Skin of body (tissue), 2 donors: Measurements from ENCODE around the gene CORO2B. TPM values are rescaled to one million over a fixed set of nuclear protein-coding genes. Genes with fewer than 3 reads are reported as not detected.
A peak's percentile ranks its signal among the peaks of the same experiment; 100 is the strongest.

Experiments used
- DNase-seq: peaks from one replicate; lab custom pipeline; 2025; lab: John Stamatoyannopoulos, UW
- total RNA-seq: library from RNA; depleted of rRNA; stranded (reverse); fragments of >200 nt; gene quantifications from one replicate; pipeline ENCODE4 v1.2.3, GENCODE V29; 2014

The CORO2B gene
- total RNA-seq, 1 donor from 2014 or later, result 2.4 TPM

DNA sequence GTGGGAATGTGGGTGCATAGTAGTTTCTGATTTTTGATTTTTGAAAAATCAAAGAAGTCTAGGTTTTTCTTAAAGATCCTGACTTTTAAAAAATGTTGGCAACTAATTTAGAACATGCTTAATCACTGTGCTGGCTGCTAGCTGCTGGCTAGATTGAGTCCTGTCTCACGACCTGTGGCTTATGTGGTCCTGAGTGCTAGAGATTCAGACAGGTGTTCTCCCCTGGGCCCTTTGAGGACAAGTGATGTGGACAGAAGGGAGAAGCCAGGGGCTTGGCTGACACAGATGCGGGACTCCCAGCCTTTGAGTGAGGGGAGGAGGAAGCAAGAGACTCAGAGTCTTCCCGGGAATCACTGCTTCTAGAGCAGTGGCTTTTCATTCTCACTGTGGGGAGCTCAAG lies 47.5 kb downstream of the CORO2B start:
- DNase-seq, result no peak

DNA sequence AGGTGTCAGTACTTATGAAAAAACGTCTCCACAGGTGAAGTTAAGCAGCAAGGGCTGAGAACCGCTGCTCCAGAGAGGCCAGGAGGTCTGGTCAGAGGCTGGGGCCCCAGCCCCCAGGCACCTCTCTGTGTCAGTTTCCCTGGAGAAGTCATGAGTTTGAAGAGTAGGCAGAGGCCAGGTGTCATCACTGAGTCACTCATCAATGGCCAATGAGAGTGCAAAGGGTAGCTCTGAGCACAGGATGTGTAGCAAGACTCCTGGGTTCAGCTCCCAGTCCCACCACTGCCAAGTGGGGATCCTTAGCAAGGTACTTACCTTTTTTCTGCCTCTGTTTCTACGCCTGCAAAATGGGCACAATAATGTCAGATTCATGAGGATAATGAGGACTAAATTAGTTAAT lies 47.9 kb downstream of the CORO2B start:
- no peak for DNase-seq

DNA sequence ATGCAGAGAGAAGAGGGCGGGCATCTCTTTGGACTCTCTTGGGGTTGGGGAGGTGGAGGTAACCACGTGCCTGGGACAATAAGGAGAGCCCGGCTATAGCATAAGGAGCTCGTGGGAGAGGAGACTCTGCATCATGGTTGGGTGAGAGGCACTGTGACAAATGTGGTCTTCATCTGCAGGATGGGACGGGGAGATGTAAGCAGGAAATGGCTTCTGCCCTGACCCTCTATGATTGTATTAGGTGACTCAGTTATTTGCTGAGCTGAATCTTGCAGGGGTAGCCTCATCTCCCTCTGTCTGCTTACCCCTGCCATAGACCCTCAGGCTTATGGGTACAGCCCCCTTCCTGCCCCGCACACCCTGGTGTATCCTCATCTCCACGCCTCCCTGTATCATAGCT lies 48.7 kb downstream of the CORO2B start:
- no peak for DNase-seq

DNA sequence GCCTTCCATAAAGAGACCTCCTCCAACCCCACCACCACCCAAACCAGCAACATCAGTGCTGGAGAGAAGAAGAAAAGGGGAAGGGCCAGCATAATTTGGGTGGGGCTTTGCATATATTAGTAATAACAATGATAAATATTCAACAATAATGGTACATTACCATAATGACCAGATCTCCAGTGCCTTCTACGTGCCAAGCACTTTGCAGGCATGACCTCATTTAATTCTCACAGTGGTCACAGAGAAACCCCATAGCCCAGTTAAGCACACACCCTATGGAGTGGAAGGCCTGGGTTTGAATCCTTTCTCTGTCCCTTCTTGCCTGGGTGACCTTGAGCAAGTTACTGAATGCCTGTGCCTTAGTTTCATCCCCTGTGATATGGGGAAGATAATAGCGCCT lies 49.2 kb downstream of the CORO2B start:
- DNase-seq, result no peak

DNA sequence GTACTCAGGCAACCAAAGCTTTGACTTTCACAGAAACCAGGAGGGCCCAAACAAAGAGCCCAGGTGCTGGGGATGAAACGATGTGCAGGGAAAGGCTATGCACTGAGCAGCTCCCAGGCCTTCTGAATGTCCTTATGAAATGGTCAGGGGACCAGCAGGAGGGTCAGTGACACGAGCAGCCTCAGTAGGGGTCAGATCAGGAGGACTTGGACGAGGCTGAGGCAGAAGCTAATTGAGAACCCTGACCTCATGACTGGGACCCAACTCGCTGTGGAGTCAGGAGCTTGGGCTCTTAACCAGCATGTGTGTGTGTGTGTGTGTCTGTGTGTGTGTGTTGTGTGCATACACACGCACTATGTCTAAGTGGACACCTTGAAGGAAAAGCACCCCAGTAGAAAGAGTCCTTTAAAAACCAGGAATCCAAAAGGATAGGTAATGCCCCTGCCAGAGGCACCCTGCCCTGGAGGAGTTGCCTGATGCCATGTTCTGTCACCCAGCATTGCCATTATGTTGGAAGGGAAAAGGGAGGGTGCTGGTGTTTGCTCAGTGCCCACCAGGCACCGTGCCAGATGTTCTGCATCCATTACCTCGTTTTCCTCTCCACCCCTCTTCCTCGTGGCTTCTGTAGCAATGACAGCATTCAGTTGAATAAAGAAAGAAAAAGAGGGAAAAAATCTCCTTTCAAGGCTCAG lies 50.9 kb downstream of the CORO2B start:
- DNase-seq, result no peak

DNA sequence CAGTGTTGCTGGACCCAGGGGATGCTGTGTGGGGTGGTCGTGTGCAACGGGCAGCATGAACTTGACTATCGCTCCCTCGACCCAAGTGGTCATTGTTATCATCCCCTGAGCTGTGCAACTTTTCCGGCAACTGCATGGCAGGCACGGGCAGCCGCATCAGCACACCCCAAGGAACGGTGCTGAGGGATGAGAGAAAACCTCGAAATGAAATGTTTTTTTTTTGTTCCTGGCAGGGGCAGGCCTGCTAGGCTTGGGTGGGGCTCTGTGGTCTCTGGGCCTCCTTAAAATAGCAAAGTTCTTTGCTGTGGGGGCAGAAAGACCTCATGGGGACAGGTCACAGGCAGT lies 51.4 kb downstream of the CORO2B start:
- DNase-seq, result no peak

DNA sequence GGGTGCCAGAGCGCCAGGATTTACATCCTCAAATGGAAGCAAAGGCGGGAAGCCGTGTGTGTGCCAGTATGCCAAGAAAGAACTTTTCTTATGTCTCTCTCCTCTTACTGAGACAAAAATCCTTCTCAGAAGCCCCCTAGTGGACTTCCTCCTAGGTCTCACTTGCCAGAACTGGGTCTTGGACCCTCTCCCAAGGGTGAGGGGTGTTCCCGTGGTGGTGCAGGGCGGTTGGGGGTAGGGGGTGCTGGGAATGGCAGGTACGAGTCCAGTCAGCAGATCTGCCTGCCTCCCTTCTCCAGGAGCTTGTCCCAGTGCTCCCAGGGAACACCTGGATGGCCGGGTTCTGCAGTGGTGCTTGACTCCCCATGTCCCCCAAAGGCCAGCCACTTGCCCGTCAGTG lies 52.0 kb downstream of the CORO2B start:
- DNase-seq, result no peak

DNA sequence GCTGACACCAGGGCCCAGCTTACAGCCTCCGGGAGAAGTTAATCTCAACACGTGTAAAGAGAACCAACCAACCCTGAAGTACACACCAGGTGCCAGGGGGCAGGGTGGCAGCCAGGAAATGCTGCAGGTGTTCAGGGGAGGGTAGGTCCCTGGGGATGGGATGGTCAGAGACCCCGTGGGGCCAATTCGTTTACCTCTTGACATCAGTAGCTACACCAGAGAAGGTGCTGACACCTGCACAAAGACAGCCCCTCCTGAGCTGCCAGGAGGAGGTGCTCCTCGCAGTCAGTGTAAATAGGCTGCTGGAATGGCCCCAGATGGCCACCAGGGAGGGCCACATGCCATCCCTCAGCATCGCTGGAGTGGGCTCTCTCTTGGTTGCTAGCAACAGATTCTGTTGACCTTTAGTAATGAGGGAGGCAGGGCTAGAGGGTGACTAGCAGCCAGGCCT lies 52.8 kb downstream of the CORO2B start:
- DNase-seq, result no peak

DNA sequence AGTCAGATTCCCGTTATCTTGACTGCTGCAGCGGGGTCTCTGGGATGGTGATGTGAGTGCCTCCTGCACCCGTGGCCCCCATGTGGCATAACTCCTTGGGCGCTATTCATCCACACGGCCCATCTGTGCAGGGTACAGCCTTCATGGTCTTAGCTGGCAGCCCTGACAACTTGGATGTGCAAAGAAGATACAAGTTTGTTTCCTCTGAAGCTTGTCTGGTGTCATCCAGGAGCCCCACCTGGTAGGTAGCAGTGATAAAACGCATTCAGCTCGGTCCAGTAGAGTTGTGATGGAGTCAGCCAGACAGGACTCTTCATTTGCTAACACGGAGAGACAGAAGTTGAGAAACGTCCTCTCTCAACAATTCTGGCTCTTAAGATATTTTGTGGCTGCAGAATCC lies 53.3 kb downstream of the CORO2B start:
- DNase-seq, result no peak

DNA sequence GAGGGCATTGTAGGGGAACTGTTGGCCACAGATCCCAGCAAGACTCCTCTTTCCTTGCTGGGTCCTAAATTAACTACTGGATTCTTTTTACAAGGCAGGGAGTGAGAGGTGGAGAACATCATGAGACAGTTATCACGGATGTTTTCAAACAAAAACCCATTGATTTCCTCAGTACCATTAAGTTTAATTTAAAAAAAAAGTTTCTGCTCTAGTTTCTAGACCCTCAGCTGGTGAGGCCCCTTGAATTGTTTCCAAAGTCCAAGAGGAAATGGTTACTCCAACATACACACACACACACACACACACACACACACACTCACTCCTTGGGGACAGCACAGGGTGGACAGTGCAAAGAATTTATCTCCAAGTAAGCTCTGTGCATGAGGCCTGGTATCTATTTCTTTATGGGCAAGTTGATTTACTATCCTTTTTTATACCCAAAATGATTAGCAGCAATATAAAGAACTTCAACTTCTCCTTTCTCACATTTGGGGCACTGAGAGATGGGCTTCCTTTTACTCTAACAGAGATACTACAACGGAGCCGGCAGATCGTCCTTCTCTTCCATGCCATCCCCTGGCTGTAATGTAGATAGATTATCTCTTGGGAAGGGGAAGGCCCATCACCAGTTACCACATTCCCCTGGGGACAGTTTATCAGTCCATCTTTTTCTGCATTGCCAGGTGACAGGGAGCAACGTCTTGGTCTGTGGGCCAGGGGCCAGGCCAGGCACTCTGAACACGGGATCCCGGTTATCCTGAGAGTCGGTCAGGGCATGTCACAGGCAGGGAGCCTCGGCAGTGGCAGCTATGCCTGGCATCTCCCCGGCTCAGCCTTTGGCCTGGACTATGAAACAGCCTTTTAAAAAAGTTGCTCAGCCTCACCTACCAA lies 54.7 kb downstream of the CORO2B start:
- no peak for DNase-seq

DNA sequence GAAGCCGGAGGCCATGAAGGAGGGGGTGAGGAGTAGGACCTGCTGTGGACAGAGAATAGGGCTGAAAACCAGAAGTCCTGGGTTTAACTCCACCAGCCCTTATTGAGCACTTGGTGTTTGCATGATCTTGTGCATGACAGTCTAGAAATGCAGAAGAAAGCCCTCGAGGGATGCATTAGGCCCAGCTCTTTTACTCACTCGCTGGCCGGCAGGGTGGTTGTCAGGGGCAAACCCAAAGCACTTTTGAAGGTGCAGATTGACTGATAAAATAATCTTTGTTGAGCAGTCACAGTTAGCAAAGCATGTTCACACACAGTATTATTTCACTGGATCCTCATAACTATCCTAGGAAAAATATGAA lies 55.3 kb downstream of the CORO2B start:
- DNase-seq, result no peak

DNA sequence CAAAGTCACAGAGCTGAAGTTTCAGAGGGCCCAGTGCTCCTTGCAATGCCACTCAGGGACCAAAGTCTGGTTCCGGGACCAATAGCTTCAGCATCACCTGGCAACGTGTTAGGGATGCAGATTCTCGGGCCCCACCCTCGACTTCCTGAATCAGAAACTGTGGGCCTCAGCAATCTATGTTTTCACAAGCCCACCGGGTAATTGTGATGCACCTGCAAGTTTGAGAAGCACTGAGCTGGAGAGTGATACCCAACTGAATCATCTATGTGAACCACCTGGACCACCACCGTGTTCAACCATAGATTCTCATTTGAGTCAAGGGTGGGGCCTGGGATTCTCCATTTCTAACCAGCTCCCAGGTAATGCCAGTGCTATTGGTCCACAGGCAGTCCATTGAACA lies 55.7 kb downstream of the CORO2B start:
- no peak for DNase-seq

DNA sequence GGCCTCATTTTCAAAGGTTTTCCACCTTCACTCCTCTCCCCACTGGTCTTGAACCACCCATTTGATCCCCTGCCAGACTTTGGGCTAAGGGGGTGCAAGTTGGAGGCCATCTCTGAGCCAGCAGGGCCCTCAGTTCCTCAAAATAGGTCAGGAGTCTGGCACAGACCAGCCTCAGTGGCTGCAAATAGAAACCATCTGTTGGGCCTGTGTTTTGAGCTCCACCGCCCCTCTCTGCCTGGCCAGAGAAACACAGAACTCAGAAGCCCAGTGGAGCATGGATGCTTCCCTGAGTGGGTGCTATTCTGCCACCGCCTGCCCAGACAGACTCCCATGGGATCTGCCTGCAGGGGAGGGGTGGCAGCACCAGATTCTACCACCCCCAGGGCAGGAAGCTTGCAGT lies 56.3 kb downstream of the CORO2B start:
- peak; percentile 13 for DNase-seq

DNA sequence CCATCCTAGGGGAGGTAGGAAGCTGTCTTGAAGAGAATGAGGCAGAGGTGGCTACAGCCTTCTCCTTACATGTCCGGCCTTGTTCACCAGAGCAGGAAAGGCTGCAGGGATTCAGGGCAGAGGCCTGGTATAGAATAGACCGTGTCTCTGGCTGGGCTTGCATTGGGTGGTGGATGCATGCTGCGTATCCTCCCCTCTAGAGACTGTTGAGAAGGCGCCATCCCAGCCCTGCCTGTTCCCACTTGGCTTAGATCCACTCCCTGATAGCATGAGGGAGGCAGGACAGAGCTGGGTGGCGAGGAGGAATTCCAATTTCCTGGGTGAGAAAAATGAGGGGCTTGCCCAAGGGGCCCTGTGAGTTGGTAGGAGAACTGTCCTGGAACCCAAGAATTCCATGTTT lies 57.5 kb downstream of the CORO2B start:
- DNase-seq, result no peak

DNA sequence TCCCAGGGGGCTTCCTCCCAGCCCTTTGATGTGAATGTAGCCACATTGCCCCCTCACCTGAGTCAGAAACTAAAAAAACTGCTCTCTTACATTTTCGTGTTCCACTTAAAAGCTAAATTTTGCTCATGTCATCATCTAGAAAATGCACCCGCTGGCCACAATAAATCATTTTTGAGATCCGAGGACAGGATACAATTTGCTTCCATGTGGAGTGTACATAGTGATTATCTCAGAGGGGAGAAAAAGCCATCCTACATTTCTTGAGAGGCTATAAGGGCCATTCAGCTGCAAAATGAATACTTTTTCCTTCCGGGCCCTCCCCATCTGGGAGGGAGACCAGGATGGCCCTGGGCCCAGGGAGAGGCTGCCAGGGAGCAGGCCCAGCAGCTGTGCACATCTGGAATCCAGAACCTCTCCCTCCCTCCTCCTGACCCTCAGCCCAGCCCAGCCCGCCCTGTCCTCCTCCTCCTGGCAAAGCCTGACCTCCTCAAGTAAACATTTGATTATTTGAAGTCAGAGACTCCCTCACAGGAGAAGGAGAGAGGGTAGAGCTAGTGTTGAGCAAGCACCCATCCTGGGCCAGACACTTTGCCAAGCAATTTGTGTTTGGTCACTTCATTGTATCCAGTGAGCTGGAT lies 59.1 kb downstream of the CORO2B start:
- DNase-seq, result peak; percentile 53

DNA sequence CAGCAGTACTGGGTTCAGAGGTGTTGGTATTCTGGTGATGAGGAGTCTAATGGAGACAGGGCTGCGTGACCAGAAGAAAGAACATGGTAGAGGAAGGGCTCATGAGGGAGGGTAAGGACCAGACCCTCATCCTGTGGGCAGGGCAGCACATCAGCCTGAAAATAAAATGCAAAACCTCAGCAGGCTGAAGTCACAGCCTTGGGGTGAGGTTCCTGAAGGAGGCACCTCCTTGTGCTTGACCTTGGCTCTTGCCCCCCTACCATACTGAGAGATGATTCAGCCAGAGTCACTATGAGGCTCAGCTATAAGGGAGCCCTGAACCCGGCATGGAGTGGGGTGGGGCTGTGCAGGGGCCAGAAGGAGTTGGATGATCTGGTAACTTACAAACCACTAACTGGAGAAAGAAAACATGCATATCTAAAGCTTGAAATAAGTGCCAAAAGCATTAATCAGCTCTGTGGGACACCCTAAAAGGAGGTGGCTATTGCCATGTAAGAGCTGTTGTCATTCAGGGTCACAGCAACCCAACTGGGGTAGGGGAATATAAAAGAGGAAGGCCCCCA lies 60.2 kb downstream of the CORO2B start:
- DNase-seq, result no peak

DNA sequence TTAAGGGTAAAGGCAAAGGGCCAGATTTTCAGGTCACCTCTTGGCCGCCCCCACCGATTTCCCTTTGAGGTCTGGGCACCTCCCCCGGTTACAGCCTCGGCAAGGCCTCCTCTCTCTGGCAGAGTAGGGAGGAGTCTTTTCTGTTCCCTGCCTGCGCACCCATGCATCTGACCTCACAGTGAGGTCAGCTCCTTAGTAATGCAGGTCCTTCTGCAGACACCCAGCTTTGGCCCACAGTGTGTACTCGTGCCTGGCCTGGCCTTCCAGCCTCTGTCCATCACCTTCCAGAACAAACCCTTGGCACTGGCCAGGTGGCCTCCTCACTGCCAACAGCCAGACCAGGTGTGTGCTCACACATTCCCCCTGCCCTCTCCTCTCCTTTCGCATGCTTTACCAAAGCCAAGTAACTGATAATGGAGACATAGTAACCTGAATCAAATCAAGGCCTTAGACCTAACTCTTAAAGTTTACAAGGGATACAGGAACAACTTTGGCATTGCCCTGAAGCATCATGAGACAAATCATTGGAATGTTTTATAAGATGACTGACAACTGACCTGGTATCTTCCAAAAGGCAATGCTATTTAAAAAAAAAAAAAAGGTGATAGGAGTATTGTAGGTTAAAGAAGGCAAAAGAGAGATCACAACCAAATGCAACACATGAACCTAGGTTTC lies 61.3 kb downstream of the CORO2B start:
- DNase-seq, result no peak

DNA sequence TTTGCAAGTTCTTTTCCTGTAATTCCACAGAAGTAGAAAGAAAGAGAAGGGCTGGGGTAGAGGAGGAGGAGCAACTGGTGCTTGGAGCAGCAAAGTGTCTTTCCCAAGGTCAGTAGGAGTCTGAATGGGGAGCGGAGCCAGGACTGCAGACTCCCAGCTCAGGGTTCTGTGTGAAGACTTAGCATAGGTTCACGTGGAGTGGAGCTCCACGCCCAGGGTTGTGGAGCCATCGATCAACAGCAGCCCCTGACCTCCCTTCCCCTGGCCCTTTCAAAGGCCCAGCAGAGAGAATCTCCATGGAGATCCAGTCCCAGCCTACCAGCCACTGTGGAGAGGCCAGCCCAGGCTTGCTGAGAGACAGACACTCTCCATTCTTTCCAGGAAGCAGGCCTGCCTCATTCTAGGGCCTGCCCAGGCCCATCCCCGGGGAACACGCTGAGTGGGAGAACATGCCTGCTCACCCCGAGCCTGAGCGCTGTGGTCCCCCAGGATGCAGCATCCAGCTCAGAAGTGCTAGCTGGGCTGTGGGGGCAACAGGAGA lies 62.1 kb downstream of the CORO2B start:
- DNase-seq, result no peak

DNA sequence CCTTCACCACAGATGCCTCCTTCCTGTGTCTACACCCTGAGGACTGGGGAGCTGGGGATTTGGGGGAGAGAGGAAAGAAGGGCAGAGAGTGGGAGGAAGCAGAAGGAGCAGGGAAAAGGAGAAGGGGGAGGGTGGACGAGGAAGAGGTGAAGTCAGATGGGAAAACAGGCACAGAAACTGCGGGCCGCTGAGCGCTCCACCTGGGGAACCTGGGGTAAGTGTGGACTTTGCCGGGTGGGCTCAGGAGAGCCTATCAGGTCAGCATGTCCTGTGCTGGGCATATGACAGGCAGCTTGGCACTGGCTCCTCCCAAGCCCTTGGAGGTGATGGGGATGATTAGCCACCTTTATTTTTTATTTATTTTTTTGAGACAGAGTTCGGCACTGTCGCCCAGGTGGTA lies 62.6 kb downstream of the CORO2B start:
- no peak for DNase-seq

DNA sequence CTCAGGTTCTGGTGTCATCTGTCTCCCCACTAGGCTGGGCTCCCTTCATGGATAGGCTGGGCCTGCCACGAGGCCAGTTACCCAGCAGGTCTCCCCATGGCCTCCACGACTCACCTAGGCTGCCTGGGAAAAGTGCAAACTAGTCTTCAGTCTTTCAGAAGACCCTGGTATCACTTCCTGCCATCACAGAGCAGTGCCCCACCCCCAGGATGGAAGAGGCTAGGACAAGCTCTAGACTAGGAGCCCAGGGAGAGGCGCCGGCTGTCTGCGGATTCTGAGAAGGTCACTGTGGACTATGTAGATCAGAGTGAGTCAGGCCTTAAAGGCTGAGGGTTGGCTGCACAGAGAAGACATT lies 63.7 kb downstream of the CORO2B start:
- no peak for DNase-seq

DNA sequence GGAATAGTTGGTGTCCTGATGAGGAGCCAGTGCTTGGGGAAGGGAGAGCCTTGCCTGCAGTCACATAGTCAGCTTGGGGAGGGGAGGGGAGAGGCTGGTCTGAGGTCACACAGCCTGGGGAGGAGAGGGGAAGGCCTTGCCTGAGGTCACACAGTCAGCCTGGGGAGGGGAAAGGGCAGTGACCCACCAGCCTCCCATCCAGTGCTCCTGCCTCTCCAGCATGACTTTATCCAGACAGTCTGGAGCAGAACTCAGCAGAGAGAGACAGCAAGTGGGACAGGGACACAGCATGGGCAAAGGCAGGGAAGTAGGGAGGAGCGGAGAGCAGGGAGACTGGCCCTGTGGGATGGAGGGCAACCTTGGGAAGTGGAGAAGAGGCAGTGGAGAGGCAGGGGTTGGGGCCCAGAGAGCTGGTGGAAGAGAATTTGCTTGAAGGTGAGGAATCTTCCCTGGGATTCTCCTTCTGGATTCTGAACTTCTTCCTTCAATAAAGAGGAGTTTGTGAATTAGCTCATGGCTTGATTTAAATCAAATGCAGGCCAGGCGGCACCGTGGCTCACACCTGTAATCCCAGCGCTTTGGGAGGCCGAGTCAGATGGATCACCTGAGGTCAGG lies 64.5 kb downstream of the CORO2B start:
- no peak for DNase-seq
